Cerebellar nuclear complex (tissue), 1 donor: ENCODE results near the gene FRMPD4.

ENCODE experiments used
- DNase-seq, 2 experiments: peaks; one replicate each; lab custom pipeline; 2025; lab: John Stamatoyannopoulos, UW

FRMPD4 gene

DNA sequence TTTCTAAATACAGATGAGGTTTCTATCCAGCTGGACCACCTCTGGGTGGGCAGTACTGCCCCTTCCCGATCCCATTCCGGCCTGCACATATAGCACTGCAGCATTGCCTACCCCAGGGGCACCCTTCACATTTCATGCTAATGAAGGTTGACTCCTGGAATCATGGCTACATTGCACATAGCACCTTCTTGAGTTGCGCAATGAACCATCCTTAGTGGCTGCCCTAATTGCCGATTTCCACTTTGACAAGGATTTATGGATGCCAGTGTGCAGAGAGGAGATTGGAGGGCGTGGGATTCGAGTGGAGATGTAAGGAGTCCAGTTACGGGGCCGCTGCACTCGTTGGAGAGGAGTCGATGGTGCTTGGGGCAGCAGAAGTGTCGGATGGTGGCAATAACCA, 229.0 kb downstream of the FRMPD4 start:
- no peak for DNase-seq

DNA sequence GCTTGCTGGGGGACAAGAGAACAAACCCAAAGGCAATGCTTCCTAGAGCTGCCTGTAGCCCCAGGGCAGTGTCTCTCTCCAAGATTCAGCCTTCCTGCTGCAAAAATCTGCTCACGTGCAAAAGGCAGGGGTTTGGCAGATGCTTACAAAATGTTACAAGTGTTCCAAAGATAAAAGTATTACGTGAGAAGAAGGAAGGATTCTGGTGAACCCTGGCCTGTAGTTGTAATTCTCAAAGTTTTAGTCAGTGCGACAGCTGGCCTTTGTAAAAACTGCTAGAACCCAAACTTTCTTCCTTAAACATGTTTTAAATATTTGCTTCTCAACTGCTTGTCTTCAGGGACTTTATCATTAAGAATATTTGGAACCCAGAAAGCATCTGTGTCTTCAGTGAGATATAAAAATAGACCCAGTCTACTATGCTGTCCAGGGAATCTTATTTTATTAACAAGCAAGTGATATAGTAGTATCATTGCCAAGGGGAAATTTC, 232.3 kb downstream of the FRMPD4 start:
- DNase-seq: no peak

GRCh38 chrX:12372111-12372510, 233.8 kb downstream of the FRMPD4 start:
- no peak for DNase-seq

DNA sequence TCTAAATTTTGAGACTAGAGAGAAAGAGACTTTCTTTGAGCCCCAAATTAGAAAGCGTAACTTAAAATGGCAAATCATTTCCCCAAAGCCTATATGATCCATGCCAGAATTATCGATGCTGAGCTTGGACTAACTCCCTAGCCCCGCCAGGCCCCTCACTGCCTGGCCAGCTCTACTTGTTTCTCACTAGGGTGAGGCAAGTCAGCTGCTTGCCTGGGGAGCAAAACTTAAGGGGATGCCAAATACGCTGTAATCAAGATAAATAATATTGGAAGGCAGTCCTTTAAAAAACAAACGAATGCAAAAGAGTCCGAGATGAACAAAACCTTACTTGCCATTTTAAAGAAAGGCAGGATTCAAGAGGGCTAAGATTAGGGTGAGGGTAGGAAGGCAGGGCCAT, 236.0 kb downstream of the FRMPD4 start:
- no peak for DNase-seq

- DNase-seq: no peak
These were observed 240.0 kb downstream of the FRMPD4 start for GRCh38 chrX:12378253-12378652.

DNA sequence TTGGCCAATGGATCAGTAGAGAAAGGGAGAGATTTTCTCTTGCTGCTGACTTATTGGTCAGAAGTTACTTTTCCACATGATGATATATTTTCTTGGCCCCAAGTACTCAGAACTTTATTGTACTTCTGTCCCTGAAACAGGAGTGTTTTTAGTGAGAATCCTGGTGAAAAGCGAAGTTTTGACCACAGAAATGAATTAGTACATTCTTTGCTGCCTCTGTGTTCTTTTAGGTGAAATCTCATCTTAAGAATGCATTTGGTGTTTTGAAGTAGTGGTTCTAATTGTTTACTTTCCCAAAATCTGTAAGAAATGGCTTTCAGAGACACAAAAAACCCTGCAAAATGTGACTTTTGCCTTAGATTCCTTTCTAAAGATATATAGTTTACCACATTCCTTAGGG, 240.4 kb downstream of the FRMPD4 start:
- DNase-seq: no peak

GRCh38 chrX:12379671-12380070, 241.4 kb downstream of the FRMPD4 start:
- DNase-seq: no peak

- no peak for DNase-seq
These were observed 244.9 kb downstream of the FRMPD4 start for GRCh38 chrX:12383196-12383595.

DNA sequence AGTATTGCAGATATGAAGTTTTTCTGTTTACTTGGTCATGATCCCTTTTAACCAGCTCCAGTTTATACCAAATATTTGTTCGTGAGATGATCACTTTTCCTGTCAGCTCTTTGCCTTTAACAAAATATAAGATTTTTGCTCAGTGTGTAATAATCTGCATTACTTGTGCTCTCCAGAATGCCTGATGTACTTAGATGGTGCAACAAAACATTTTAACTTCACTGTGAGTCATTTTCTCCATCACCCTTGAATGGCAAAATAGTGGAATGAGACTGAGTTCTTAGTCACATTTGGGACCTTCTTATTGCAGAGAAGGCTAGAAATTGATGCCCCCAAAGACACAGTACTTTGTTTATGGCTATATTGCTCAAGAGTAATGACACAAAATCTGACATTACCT, 252.0 kb downstream of the FRMPD4 start:
- no peak for DNase-seq

GRCh38 chrX:12396584-12396983, 258.3 kb downstream of the FRMPD4 start:
- DNase-seq: no peak

GRCh38 chrX:12400218-12400617, 261.9 kb downstream of the FRMPD4 start:
- no peak for DNase-seq

- no peak for DNase-seq
These were observed 263.0 kb downstream of the FRMPD4 start for GRCh38 chrX:12401252-12401651.

DNA sequence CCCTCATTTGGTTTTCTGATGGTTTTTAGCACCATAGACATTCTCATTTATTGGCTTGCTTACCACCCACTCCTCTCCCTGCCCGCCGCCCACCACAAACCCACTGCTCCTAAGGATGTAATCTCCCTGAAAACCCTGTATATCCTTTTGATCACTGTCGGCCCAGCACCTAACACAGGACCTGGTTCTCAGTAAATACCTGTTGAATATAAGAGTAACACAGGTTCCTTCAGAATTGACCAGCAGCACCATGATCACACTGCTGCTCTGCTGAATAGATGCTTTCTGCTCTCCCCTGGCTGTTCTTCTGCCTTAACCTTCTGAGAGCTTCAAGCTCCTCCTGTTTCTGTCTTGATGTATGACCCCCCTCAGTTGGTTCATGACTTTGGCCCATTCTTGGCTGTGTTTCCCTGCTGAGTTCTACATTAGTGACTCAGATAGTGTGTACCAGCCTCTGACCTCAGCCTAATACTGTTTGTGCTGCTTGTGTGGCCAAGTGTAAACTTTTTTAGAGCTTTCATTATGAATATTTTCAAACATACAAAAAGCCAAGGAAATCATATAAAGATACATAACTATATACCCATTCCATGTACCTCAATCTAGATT, 265.3 kb downstream of the FRMPD4 start:
- no peak for DNase-seq

- no peak for DNase-seq
These were observed 267.0 kb downstream of the FRMPD4 start for GRCh38 chrX:12405306-12405705.

GRCh38 chrX:12410523-12410922, 272.2 kb downstream of the FRMPD4 start:
- DNase-seq: no peak

DNA sequence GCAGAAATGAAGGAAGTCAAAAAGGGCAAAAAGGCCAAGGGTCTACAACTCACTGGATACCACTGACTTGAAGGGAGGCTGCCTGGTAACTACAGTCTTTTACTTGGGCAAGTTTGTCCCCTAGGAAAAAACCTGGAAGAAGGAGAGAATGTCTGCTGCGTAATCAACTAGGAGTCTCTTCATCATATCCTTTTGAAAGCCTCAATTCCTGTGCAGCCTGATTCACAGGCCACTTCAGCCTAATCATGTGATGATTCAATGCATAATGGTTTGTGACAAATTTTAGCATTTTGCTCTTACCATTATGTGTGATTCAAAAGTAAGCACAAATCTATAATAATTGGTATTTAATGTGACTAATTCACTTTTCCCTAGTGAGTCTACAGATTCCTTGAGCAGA, 273.6 kb downstream of the FRMPD4 start:
- DNase-seq: no peak

DNA sequence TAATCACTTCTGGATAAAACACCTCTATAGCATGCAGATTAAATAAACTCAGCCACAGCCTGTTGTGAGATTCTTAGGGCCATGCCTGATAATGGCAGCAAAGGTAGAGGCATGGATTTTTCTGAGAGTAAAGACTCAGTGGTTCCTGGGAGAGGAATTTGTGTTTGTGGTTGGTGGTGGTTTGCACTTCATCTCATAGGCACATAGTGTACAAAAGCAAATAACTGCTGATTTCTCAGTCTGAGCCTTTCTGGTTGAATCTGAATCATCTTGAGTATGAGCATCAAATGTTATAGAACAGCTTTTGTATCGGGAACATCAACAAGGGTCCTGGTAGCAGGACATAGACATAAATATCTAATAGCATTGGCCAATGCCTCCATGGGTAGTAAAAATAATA, 274.3 kb downstream of the FRMPD4 start:
- no peak for DNase-seq

- no peak for DNase-seq
These were observed 281.3 kb downstream of the FRMPD4 start for GRCh38 chrX:12419591-12419990.

DNA sequence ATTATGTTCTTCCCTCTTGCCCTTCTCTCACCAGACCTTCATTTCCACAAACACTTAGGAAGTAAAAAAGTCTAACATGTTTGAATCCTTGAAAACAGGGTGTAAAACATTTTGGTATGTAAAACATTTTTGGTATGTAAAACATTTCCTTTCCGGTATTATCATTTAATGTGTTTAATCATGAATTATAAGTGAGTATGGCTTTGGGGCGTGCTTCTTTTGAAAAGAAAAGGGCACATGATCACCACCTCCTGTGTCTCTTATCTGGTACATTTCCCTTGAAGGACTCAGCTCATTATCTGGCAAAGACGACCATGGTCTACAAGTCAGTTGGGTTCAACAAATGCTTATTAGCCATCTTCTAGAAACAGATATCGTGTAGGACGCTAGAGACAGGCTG, 283.6 kb downstream of the FRMPD4 start:
- DNase-seq: no peak

GRCh38 chrX:12423346-12423745, 285.1 kb downstream of the FRMPD4 start:
- no peak for DNase-seq

- no peak for DNase-seq
These were observed 287.2 kb downstream of the FRMPD4 start for GRCh38 chrX:12425496-12425895.

- no peak for DNase-seq
These were observed 288.1 kb downstream of the FRMPD4 start for GRCh38 chrX:12426420-12426819.

DNA sequence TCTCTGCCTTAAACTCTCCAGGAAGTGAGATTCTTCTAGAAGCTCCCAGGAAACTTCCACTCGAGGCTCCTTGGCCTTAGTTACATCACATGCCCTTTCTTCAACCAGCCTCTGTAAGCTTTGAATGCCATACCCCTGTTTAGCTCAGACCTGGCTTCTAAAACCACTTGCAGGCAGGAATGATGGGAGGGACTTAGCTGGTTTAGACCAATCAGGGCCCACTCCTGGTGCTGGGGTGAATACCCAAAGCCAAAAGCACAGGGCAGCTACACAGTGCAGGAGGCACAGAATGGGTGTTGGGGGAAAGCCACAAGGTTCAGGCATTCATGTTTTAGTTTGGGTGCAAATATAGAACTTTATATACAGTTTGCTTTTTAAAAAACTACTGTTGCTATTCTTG, 296.2 kb downstream of the FRMPD4 start:
- no peak for DNase-seq

GRCh38 chrX:12439416-12439815, 301.1 kb downstream of the FRMPD4 start:
- DNase-seq: no peak

- no peak for DNase-seq
These were observed 302.0 kb downstream of the FRMPD4 start for GRCh38 chrX:12440246-12440645.
